Heart right ventricle (tissue), 16 donors: ENCODE measurements around the gene CREBRF. TPM values are rescaled to one million over a fixed set of nuclear protein-coding genes. Genes with fewer than 3 reads are reported as not detected.
"Not testable (repeated sequence)": the region's sequence is repeated elsewhere in the genome, so short reads cannot be mapped to it uniquely, and the experiment has no call there.

Experiments used
- ATAC-seq, 8 donors: fragments of 200-7000 bp; cut with Tn5 transposase; one replicate each; pipeline ENCODE4 v1.9.1; 2020; ENCODE audit warnings: mild to moderate bottlenecking in 8 of 8, moderate library complexity in 8 of 8, moderate number of reproducible peaks in 1 of 8
- DNase-seq, 2 donors: peaks; one replicate each; pipeline ENCODE4 v3.0.0-alpha.2; 2020
- H3K27ac ChIP-seq, 10 donors: fragments of 200-600 bp; sonication (generic) in 2 of 10; one replicate each; pipeline versions ENCODE4 v1.5.0 to v1.8.0; 2020 to 2022; ENCODE audit warnings: mild to moderate bottlenecking in 3 of 10
- H3K27me3 ChIP-seq, 7 donors: fragments of 200-600 bp; one replicate each; pipeline ENCODE4 v1.8.0; 2021 to 2022; ENCODE audit warnings: mild to moderate bottlenecking in 2 of 7
- H3K36me3 ChIP-seq, 9 donors: fragments of 200-600 bp; sonication (generic) in 1 of 9; one replicate each; pipeline versions ENCODE4 v1.5.0 to v1.8.0; 2020 to 2022; ENCODE audit warnings: mild to moderate bottlenecking in 2 of 9
- H3K4me1 ChIP-seq, 9 donors: fragments of 200-600 bp; sonication (generic) in 1 of 9; one replicate each; pipeline versions ENCODE4 v1.5.0 to v1.8.0; 2020 to 2022; ENCODE audit warnings: mild to moderate bottlenecking in 4 of 9
- H3K4me3 ChIP-seq, 10 donors: fragments of 200-600 bp; sonication (generic) in 2 of 10; one replicate each; pipeline versions ENCODE4 v1.5.0 to v1.8.0; 2020 to 2022; ENCODE audit warnings: mild to moderate bottlenecking in 7 of 10, moderate library complexity in 2 of 10
- H3K9me3 ChIP-seq, 11 donors: fragments of 200-600 bp in 10 of 11; sonication (generic) in 2 of 11; one replicate each; pipeline versions ENCODE4 v1.5.0 to v1.8.0; 2013 to 2022; ENCODE audit warnings: mild to moderate bottlenecking in 2 of 11, control low read depth in 1 of 11, moderate library complexity in 1 of 11
- WGBS, 2 donors: extraction: QIAGEN DNeasy Blood & Tissue Kit; methylation state at CpG; one replicate each; pipeline ENCODE4 v1.1.7; 2013; ENCODE audit warnings: inconsistent platforms in 1 of 2; 5-methylcytosine and 5-hydroxymethylcytosine counted together
- intact Hi-C, 10 donors: fragments of 100-400 bp; cut with DNase I; formaldehyde crosslinking; loops; one replicate each; pipeline versions ENCODE4 v1.11.1 to v1.14.2; 2022
- polyA plus RNA-seq, 2 donors: library from polyadenylated mRNA; stranded (reverse); fragments of 200-250 nt; gene quantifications; one replicate each; pipeline ENCODE4 v1.2.3, GENCODE V29; 2013
- total RNA-seq, 10 donors: library from RNA; stranded (reverse); fragmentation: NEBNext Ultra II Directional in 3 of 10; extraction: Animal tissue kit (Norgen Biotek cat#: 25700) in 3 of 10; gene quantifications; one replicate each; pipeline versions ENCODE4 v1.2.1 to v1.2.4, GENCODE V29; 2021 to 2023
- TF ChIP-seq, protein P1 (sequence below), 9 donors: fragments of 200-600 bp; sonication (generic) in 2 of 9; IDR thresholded peaks; one replicate each; pipeline versions ENCODE4 v1.5.0 to v1.8.0; 2021 to 2022; ENCODE audit warnings: antibody characterized with exemption in 9 of 9, mild to moderate bottlenecking in 5 of 9, moderate library complexity in 1 of 9
- donor health status: Arrhythmogenic right ventricular cardiomyopathy.
- donor health status: ischemic (EF 13 %, LVEDD 7.1; RV severe dilation, severe dysfunction).
- donor health status: healthy with polysubstance abuse.
- donor health status: DM: no; HTN: yes; CAD: no.
- donor health status: DM: no; HTN: no; CAD: no.
- donor health status: ischemic (EF 25% LVEDD 6.9; RV normal size, moderate dysfunction).
- donor health status: ischemic (EF 25% LVEDD 5.7; RV mildly dilated, moderate dysfunction).
- donor health status: healthy.
- donor health status: DM: yes; HTN: yes; CAD: no.
- donor health status: Ischemic cardiomyopathy.
- donor health status: ischemic (EF 35%, LVEDD 5.7; RV mildly dilated, moderate dysfunction).
- donor health status: nonischemic (EF 11% LVEDD 7.7; RV severe dilation, severe dysfunction).
- donor health status: DM: yes; HTN: yes; CAD: no.
- donor health status: PGD.
- donor health status: ischemic (EF 29% LVEDD 5.4; RV normal size, mild dysfunction).
- donor health status: nonischemic (EF 23%, LVEDD 6.1; RV moderate dilation, normal function).

Gene CREBRF
- total and polyA plus RNA-seq, 12 donors, result 1.5 to 31.1 (median 27.7) TPM

DNA sequence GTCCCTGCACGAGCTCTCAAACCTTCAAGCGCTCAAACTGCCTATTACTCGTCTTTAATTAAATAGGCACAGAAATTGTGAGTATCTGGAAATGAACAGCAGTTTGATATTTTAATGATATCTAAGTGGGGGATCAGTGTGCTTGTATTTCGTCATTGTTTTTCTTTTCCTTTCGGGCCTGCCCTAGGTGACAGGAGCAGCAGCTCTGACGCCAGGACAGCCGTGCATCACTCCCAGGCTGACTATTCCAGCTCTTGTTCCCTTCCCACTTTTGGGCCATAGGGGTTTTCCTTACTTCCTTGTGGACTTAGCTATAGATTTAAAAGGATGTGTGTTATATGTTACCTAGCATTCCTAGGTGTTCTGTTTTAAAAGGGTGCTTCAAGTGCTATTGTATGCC lies 97.7 kb downstream of the CREBRF start:
- intact Hi-C loops, result no loop called here
- no peak overlapping the region for H3K4me3 ChIP-seq
- H3K9me3 ChIP-seq, result no peaks in the 10 kb centered on the region
- H3K27ac ChIP-seq, result no peak overlapping the region
- no peak for ATAC-seq
- H3K36me3 ChIP-seq, result peaks cover 0 to 100% (median 41%) of the 10 kb centered on the region in 9 donors
- WGBS, 2 donors, result 91 to 94% methylated on average over 7 of the region's 7 CpGs
- no peaks in the 10 kb centered on the region for H3K27me3 ChIP-seq
- H3K4me1 ChIP-seq, result no peaks in the 10 kb centered on the region
- TF ChIP-seq, protein P1, sequence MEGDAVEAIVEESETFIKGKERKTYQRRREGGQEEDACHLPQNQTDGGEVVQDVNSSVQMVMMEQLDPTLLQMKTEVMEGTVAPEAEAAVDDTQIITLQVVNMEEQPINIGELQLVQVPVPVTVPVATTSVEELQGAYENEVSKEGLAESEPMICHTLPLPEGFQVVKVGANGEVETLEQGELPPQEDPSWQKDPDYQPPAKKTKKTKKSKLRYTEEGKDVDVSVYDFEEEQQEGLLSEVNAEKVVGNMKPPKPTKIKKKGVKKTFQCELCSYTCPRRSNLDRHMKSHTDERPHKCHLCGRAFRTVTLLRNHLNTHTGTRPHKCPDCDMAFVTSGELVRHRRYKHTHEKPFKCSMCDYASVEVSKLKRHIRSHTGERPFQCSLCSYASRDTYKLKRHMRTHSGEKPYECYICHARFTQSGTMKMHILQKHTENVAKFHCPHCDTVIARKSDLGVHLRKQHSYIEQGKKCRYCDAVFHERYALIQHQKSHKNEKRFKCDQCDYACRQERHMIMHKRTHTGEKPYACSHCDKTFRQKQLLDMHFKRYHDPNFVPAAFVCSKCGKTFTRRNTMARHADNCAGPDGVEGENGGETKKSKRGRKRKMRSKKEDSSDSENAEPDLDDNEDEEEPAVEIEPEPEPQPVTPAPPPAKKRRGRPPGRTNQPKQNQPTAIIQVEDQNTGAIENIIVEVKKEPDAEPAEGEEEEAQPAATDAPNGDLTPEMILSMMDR (IDR thresholded peaks at IDR 0.05), result no peak
- DNase-seq, result no peak

DNA sequence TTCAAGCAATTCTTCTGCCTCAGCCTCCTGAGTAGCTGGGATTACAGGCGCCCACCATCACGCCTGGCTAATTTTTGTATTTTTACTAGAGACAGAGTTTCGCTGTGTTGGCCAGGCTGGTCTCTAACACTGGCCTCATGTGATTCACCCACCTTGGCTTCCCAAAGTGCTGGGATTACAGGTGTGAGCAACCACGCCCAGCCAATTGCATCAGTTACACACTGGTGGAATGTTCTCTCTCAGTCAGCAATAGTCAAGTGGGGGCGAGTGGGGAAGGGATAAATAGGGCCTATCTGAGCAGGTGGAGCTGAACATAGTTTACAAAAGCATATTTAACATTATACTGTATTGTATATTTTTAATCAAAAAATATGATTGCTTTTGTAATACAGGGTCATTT lies 98.5 kb downstream of the CREBRF start:
- ATAC-seq, DNase-seq, H3K27ac ChIP-seq, intact Hi-C loops, H3K9me3 ChIP-seq, H3K4me3 ChIP-seq, H3K4me1 ChIP-seq, H3K27me3 ChIP-seq: not testable (repeated sequence)
- peaks cover 0 to 100% (median 41%) of the 10 kb centered on the region in 9 donors for H3K36me3 ChIP-seq
- 96 to 99% methylated on average over 5 of the region's 5 CpGs for WGBS, 2 donors

DNA sequence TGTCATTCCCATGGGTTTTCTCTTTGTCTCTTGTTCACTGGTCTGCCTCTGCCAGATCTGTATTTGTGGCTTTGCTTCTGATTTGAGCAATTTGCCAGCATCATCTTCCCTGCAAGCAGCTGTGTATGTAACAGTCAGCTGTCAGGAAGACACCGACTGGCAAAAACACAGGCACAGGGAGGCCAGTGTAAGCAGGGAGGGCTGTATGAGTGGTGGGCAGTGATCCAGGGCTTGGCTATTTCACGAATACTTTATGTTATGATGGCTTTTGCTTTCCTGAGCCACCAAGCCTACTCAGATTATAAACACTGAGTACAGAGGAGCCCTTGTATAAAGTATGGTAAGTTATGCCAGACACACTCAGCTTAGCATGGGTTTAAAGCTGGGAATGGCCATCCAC lies 99.8 kb downstream of the CREBRF start:
- H3K4me3 ChIP-seq, result no peak overlapping the region
- ATAC-seq (no peak), DNase-seq (no peak)
- H3K9me3 ChIP-seq, result no peaks in the 10 kb centered on the region
- TF ChIP-seq, protein P1 (IDR thresholded peaks at IDR 0.05), result no peak
- no peaks in the 10 kb centered on the region for H3K4me1 ChIP-seq
- H3K36me3 ChIP-seq, result peaks cover 0 to 100% (median 48%) of the 10 kb centered on the region in 9 donors
- no peak overlapping the region for H3K27ac ChIP-seq
- WGBS, 2 donors, result 73 to 75% methylated on average over 2 of the region's 2 CpGs
- H3K27me3 ChIP-seq, result no peaks in the 10 kb centered on the region
- intact Hi-C loops, result no loop called here

DNA sequence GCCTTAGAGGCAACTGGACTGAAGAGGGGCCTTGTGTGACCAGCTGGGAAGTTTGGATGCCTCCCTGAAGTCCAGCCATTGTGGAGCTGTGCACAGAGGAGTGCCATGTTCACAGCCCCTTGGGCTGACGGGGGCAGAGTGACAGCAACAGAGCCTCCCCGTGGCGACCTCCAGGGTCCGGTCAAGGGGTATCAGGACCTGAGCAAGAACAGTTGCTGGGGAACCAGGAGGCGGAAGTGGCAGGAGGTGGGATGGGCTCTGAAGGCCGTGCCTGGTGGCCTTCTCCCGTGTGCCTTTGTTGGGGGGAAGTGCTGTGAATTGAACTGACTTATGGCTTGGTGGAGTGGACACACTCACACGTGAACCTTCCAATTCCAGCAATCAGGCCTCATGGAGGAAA lies 102.2 kb downstream of the CREBRF start:
- no peak overlapping the region for H3K4me3 ChIP-seq
- TF ChIP-seq, protein P1 (IDR thresholded peaks at IDR 0.05), result no peak
- no peak for DNase-seq
- H3K36me3 ChIP-seq, result peaks cover 0 to 100% (median 55%) of the 10 kb centered on the region in 9 donors
- no peaks in the 10 kb centered on the region for H3K27me3 ChIP-seq
- no peak overlapping the region for H3K27ac ChIP-seq
- no peak for ATAC-seq
- peaks cover 0 to 10% (median 0%) of the 10 kb centered on the region in 9 donors for H3K4me1 ChIP-seq
- intact Hi-C loops, result no loop called here
- 75 to 93% methylated on average over 8 of the region's 8 CpGs for WGBS, 2 donors
- no peaks in the 10 kb centered on the region for H3K9me3 ChIP-seq

DNA sequence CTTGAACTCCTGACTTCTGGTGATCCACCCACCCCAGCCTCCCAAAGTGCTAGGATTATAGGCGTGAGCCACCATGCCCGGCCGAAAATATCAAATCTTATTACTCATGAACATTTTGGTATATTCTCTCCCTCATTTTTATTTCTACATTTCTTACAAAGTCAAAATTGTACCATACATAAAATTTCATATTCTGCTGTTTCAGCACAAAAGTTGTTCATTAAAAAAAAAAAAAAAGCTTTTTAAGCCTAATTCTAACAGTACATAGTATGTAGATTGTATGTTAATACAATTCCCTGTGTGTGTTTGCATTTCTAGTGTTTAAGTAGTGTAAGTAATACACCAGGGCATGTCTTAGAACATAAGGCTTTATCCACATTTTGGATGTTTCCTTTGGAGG lies 103.1 kb downstream of the CREBRF start:
- Histone ChIP-seq H3K9me3 (no peaks in the 10 kb centered on the region), H3K36me3 (peaks cover 0 to 100% (median 55%) of the 10 kb centered on the region in 9 donors), H3K4me3 (no peak overlapping the region), H3K27me3 (no peaks in the 10 kb centered on the region), H3K27ac (no peak overlapping the region), H3K4me1 (peaks cover 0 to 19% (median 5%) of the 10 kb centered on the region in 9 donors)
- WGBS, 2 donors, result 96 to 99% methylated on average over 3 of the region's 3 CpGs
- no peak for ATAC-seq
- TF ChIP-seq, protein P1 (IDR thresholded peaks at IDR 0.05), result no peak
- DNase-seq, result no peak
- intact Hi-C loops, result no loop called here
